GM18505 (cell line): ENCODE data around the gene MYRF.
A peak's percentile ranks its signal among the peaks of the same experiment; 100 is the strongest.

ENCODE experiments used
- ATAC-seq: cut with Tn5 transposase; IDR thresholded peaks from one replicate; pipeline ENCODE4 v1.9.1; 2021; ENCODE audit not compliant: unreplicated experiment
- POLR2A ChIP-seq: IDR thresholded peaks from 4 replicates; pipeline ENCODE4 v1.6.1; 2011; ENCODE audit warnings: borderline replicate concordance; ENCODE audit not compliant: insufficient read depth, insufficient read length; ENCODE audit errors: extremely low read depth

The MYRF gene

DNA sequence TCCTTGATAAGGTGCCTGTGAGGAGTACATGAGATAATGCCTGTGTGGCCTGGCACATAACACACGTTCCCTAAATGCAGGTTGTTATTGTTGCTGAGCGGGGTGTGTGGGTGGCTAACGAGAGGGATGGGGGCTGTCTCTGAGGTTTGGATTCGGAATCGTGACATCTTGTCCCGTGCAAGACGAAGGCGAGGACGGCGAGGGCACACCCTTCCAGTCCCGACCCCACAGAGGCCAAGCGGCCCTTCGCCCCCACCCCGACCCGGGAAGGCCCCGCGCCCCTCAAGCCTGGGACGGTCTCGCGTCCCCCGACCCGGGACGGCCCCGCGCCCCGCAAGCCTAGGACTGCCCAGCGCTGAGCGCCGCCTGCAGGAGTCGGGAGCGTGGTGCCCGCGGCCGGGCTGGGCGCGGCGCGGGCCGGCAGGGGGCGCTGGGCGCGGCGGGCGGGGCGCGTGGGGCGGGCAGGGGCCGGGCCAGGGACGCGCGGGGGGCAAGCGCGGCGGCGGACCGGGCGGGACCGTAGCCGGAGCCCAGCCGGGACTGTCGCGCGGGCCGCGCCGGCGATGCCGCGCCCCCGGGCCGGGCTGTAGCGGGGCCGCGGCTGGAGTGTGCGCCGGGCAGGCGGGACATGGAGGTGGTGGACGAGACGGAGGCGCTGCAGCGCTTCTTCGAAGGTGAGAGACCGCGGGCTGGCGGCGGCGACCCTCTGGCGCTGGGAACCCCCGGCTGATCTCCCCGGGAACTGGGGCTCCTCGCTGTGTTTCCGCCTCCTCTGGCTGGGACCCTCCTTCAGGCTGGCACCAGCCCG is at the start of gene MYRF:
MYRF (plus strand) TSS at position 520 of the 808 bp plus-strand sequence; CDS start at position 629, 109 bp downstream.
- ATAC-seq = peak; percentile 50
- no peak for TF ChIP-seq POLR2A

DNA sequence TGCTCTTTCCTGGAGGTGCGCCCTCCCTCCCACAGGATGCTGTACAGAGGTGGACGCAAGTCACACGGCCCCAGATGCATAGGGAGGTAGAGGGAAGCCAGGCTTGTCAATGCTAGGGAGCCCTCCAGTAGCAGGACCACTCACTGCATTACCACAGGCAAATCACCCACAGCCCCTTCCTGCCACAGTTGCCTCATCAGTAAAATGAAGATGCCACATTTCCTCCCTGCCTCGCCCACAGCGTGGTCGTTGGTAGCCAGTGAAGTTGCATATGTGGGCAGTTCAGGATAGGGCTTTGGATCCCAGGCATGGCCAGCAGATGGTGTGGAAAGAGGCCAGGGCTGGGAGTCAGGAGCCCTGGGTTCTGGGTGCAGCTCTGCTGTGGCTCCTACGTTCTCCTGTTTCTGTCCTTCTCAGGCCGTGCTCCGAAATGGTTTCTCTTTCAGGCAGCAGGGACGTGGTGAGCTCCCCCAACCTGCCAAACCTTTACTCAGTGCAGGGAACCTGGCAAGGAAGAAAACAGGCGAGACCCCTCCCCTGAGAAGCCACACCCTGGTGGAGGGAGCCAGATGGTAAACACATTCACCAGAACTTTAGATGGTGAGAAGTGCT is 49.6 kb upstream of the MYRF start:
- no peak for TF ChIP-seq POLR2A
- no peak for ATAC-seq

DNA sequence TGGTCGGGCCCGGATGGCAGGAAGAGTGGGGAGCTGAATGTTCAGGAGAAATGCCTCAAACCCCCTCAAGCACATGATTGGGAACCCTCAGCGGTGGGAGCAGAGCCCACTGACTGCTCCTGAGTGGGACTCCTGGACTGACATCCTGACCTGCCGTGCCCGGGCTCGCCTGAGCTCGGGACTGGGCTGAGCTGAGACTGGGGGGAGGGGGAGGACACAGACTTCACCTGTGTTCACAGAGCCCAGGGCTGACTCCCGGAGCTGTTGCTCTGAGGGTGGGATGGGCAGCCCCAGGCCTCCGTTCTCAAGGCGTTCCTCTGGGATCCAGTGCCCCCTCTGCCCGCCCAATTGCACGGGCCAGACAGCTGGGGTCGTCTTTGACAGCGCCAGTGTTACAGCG is 47.6 kb upstream of the MYRF start:
- ATAC-seq = no peak
- no peak for TF ChIP-seq POLR2A

DNA sequence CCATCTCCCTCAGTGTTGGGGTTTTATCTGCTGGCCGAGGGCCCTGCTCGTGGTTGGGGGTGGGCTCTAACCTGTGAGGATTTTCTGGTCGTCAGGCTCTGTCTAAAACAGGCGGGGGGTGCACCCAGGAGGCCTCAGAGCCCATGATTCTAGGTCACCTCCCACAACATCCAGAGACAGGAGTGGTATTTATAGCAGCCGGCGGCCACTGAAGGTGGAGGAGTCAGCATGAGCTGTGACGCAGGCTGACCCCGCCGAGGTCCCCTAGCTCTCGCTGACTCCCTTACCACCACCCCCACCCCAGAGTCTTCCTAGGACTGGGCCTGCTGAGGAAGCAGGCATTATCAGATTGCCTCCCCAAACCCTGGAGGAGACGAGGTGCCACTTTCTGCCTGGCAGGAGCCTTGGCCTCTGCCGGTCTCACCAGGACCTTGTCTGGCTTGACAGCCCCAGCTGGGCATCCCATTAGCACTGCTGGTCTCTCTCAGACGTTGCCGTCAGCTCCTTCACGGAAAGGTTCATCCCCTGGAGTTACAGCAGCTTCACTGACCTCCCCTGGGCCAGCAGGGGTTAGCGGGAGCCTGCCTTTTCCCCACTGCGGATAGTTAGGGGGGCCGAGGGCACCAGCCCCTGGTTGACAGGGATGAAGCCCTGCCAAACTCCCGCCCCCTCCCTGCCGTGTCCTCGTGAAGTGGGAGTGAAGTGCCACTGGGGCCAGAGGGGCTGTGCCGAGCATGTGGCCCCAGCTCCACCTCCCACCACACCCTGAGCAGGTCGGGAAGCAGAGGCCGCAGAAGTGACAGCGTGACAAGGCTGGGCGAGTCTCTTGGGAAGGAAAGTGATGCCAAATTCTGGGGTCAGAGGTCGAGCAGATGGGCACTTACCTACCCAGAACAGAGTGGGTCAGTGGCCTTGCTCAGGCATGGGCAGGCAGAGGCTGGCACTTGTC is 45.7 kb upstream of the MYRF start:
- no peak for TF ChIP-seq POLR2A
- no peak for ATAC-seq

DNA sequence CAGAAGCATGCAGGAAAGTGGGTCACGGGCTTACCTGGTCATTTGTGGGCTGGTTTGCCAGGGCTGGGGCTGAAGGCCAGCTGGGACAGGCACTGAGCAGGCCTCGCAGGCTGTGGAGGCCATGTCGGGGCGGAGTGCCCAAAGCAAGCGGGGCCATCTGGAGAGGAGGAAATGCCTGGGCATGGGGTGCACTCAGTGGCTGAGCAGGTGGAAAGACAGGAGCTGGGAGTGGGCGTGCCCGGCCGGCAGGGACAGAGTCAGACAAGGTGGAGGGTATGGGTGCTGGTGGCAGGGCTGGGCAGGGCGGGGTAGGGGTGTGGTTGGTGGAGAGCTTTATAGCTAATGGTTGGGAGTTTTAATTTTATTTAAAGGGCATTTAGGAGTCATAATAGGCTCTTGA is 44.9 kb upstream of the MYRF start:
- no peak for TF ChIP-seq POLR2A
- ATAC-seq = no peak

DNA sequence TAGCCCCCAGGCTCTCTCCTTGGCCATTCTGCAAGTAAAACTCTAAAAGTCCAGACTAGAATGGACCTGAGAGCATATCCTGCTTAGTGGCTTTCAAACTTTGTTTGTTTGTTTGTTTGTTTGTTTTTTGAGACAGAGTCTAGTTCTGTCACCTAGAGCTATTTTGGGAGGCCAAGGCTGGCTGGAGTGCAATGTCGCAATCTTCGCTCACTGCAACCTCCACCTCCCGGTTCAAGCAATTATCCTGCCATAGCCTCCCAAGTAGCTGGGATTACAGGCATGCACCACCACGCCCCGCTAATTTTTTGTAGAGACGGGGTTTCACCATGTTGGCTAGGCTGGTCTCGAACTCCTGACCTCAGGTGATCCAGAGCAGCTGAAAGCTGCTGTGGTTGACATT is 43.3 kb upstream of the MYRF start:
- no peak for TF ChIP-seq POLR2A
- ATAC-seq = no peak

DNA sequence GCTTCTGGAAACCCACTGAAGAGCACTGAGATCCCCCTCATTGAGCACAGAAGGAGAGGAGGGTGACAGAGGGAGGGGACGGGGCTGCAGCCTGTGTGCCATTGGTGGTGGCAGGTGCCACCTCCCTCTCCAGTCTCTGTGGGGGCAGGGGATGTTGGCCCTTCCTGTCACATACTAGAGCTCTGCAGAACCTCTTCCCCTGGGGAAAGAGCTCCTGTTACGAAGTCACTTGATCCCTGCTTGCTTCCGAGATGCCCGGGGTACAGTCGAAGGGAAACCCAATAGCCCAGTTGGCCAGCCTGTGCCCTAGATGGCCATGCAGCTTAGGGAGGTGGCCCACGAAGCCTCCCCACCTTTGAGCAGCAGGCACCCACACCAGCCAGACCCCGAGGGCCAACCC is 42.9 kb upstream of the MYRF start:
- TF ChIP-seq POLR2A = no peak

DNA sequence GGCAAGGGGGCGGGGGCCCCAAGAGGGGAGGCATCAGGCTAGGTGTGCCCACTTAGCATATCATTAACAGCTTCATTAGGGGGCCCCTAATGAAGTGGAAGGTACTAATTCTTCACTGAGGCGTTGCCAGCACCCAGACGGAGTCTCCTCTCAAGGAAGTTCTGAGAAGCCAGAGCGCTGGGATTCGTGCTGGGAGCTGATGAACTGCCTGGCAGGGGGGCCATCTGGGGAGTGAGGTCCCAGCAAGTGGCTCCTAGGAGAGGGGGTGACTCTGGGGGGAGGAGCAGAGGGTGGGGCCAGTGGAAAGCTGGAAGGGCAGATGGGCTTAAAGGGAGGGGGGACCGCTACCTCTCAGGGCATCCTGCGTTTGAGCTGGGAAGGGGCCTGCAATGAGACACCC is 42.4 kb upstream of the MYRF start:
- TF ChIP-seq POLR2A = no peak
- ATAC-seq = no peak

More for the DNA sequence above, 42.9 kb upstream of the MYRF start:
- no peak for ATAC-seq

DNA sequence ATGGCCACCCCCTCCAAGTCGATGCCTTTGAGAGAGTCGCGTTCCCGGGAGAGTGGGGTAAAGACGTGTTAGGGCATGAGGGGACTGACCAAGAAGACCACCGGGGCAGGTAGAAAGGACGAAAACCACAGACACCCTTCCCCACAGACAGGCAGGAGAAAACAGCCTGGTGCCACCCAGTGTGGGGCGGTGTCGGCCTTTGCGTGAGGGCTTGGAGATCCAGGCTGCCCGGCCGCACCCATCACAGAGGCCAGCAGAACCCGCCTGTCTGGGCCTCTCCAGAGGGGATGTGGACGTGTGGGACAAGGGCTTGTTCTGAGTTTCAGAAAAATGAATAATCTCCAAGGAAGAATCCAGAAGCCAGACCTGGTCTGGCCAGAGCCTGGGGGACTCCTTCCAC is 41.4 kb upstream of the MYRF start:
- ATAC-seq = no peak

DNA sequence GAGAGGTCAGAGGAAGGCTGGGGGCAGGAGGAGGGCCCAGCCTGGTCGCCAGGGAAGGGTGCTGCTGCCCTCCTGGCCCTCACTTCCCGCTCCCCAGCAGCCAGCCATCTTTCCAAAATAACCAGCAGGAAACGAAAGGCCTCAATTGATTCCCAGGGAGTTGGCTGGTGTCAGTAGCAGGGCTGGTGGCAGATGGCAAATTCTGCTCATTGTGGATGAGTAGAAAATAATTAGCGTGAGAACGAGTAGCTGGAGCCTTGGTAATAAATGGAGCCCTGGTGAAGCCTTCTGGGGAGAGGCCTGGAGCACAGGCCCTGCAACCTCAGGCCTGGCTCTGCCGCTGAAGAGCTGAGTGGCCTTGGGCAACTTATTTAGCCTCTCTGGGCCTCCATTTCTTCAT is 40.9 kb upstream of the MYRF start:
- no peak for ATAC-seq
- no peak for TF ChIP-seq POLR2A

More for the DNA sequence above, 41.4 kb upstream of the MYRF start:
- no peak for TF ChIP-seq POLR2A

DNA sequence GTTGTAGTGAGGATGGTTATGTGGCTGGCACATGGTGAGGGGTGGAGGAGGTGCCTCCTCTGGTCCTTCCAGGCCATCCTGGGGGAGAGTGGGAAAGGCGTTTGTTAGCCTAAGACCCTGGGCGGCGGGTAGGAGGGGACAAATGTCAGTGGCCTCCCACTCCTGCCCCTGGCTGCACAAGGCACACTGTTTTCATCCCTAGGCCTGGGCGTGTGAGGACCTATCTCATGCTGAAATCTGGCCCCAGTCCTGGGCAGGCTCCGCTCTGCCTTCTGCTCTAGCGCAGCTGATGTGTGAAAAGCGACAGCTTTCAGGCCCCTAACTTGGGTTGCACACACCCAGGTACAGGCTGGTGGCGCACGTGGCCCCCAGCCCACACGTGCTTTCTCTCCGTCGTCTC is 40.1 kb upstream of the MYRF start:
- TF ChIP-seq POLR2A = no peak
- no peak for ATAC-seq

DNA sequence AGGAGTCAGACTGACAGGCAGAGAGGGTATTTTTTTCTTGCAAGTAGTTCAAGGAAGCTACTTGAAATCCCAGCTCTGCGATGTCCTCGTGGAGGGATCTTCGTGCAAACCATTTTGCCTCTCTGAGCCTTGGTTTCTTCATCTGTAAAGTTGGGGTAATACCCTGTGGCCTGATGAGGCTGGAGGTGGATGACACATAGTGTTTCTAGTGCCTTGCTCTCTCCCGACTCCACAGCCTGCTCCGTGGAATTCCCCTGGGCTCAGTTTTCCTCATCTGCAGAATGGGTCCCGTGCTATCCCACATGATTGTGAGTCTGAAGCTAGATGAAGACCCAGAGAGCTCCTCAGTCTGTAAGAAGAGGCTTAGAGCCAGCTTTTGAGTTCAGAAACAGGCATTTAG is 39.6 kb upstream of the MYRF start:
- no peak for TF ChIP-seq POLR2A
- no peak for ATAC-seq

DNA sequence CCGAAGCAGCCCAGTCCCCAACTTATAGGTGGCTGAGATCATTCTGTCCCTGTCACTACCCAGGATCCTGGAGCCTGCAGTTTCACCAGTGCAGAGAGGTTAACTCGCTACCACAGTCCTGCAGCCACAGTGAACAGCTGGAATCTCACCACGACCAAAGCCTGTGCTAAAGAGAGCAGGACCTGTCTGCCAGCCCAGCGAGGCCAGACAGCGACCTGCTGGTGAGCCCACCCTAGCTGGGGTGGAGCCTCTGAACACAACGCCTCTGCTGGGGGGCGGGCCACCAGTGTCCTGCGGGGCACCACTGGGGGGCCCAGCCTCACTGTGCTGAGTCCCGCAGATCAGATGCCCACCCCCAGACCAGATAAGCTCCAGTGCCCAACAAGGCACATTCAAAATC is 39.0 kb upstream of the MYRF start:
- ATAC-seq = no peak
- TF ChIP-seq POLR2A = no peak

DNA sequence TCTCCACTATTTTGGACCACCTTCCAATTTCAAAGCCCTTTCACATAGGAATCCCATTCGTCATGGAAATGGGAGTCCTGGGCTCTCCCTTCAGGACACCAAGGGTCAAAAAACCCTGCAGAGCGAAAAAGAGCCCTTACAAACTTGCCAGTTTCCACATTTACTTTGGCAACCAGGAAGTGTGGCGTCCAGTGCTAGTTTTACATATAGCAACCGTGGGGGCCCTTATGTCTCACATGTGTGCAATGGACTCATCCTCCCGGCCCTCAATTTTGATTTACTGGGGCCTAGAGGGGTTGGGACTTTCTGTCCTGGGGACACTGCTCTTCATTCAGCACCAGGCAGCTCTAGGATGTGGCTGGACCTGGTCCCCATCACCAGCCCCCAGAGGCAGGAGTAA is 38.5 kb upstream of the MYRF start:
- no peak for ATAC-seq

DNA sequence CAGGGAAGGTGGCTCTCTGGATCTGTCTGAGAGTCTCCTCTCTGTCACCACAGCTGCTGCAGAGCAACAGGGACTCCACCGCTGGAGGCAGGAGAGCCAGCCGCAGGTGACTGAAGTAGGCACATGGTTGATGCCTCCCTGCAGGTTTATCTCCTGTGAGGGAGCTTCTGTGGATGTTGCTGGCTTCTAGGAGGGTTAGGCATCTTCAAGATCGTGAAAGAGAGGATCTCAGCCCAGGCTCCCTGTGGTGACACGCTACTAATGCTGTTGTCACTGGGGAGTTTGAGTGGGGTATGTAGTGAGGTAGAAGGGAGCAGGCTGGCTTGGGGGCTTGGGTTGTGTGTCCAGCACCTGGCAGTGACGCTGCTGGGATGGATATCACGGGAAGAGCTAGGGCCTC is 38.1 kb upstream of the MYRF start:
- no peak for ATAC-seq
- no peak for TF ChIP-seq POLR2A

More for the DNA sequence above, 38.5 kb upstream of the MYRF start:
- no peak for TF ChIP-seq POLR2A
